DOHH2 (cell line): ENCODE results near the gene PI16.

Experiments
- H3F3A ChIP-seq: fragments of 200-600 bp; sonication (generic), shearing (Covaris generic); 2 replicates; pipeline ENCODE4 v1.6.0; 2016; ENCODE audit warnings: antibody characterized with exemption, mild to moderate bottlenecking; ENCODE audit not compliant: control insufficient read depth, insufficient read depth
- H3K27ac ChIP-seq: fragments of 200-600 bp; sonication (generic); 2 replicates; pipeline ENCODE4 v1.5.1; 2014; ENCODE audit warnings: low read depth, mild to moderate bottlenecking, low read length, moderate library complexity
- H3K27me3 ChIP-seq: fragments of 200-600 bp; sonication (generic); 2 replicates; pipeline ENCODE4 v1.6.1; 2014; ENCODE audit warnings: mild to moderate bottlenecking, low read length, mixed read lengths; ENCODE audit not compliant: control insufficient read depth
- H3K36me3 ChIP-seq: fragments of 200-600 bp; sonication (generic); 2 replicates; pipeline ENCODE4 v1.6.1; 2014; ENCODE audit warnings: mild to moderate bottlenecking, low read length, moderate library complexity, mixed read lengths; ENCODE audit not compliant: control insufficient read depth
- H3K4me1 ChIP-seq: fragments of 200-600 bp; sonication (generic); 2 replicates; pipeline ENCODE4 v1.6.1; 2014; ENCODE audit warnings: mild to moderate bottlenecking, low read length, mixed read lengths; ENCODE audit not compliant: control insufficient read depth
- H3K4me2 ChIP-seq: fragments of 200-600 bp; sonication (generic); 2 replicates; pipeline ENCODE4 v1.6.0; 2014; ENCODE audit warnings: mild to moderate bottlenecking, low read length, moderate library complexity
- H3K4me3 ChIP-seq: fragments of 200-600 bp; sonication (generic); 2 replicates; pipeline ENCODE4 v1.5.1; 2014; ENCODE audit warnings: mild to moderate bottlenecking, low read length, mixed read lengths
- H3K79me2 ChIP-seq: fragments of 200-600 bp; sonication (generic); 2 replicates; pipeline ENCODE4 v1.6.1; 2014; ENCODE audit warnings: mild to moderate bottlenecking, low read length, mixed read lengths; ENCODE audit not compliant: control insufficient read depth
- H3K9me2 ChIP-seq: fragments of 200-600 bp; sonication (generic); replicated peaks from 2 replicates; pipeline ENCODE4 v1.6.1; 2014; ENCODE audit warnings: mild to moderate bottlenecking, low read length, mixed read lengths; ENCODE audit not compliant: control insufficient read depth
- H3K9me3 ChIP-seq: fragments of 200-600 bp; sonication (generic); 2 replicates; pipeline ENCODE4 v1.6.1; 2014; ENCODE audit warnings: antibody characterized with exemption, low read length, mixed read lengths; ENCODE audit not compliant: control insufficient read depth, insufficient read depth
- H4K20me1 ChIP-seq: fragments of 200-600 bp; sonication (generic); 2 replicates; pipeline ENCODE4 v1.6.0; 2014; ENCODE audit warnings: low read depth, mild to moderate bottlenecking, antibody characterized with exemption, low read length, moderate library complexity; ENCODE audit not compliant: control insufficient read depth, insufficient read depth
- EZH2phosphoT487 ChIP-seq: fragments of 200-600 bp; sonication (generic); IDR thresholded peaks from 2 replicates; pipeline ENCODE4 v1.6.1; 2017; ENCODE audit warnings: borderline replicate concordance, mild to moderate bottlenecking, antibody characterized with exemption, low read length, moderate library complexity, mixed read lengths
- TF ChIP-seq, protein P1 (sequence below): fragments of 200-600 bp; sonication (generic); IDR thresholded peaks from one replicate; pipeline ENCODE4 v1.5.1; 2014; ENCODE audit warnings: antibody characterized with exemption, mild to moderate bottlenecking, low read depth, low read length; ENCODE audit not compliant: poor library complexity, severe bottlenecking

PI16 gene

DNA sequence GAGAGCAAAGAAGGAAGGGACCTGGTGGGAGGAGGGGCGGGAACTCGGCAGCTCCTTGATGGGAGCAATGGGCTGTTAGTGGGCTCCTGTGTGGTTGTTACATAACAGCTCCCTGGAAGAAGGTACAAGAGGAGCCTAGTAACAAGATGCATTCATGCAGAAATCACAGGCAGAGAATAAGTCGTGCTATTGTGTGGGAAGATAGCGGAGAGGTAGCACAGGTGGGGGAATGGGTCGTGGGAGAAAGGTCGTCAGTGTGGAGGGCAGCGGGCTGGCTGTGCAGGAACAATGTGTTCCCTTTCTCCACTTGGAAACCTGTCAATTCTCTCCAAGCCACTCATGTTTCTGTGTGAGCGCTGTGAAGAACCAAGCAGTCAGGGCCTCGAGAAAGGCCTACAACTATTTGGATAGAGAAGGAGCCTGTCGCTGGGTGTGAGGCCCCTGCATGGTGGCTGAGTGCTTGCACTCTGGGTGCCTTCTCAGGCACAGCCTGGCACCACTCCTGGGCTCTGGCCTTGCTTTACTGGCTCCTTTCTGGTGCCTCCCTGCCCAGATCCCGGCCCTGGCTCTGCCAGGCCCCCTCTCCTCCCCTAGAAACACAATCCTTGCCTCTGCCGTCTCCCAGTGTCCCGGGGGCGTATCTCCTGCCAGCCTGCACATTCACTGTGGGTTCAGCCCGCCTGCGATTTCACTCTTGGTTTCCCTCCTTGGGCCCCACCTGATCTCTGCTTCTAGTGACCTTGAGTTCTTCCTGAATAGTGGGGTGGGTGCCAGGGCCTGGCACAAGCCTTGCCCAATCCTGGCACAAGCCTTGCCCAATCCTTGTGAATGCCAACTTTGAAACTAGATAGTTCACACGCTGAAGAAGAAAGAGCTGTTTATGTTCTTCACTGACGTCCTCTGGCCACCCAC is 43.5 kb downstream of the PI16 start:
- TF ChIP-seq, protein P1, sequence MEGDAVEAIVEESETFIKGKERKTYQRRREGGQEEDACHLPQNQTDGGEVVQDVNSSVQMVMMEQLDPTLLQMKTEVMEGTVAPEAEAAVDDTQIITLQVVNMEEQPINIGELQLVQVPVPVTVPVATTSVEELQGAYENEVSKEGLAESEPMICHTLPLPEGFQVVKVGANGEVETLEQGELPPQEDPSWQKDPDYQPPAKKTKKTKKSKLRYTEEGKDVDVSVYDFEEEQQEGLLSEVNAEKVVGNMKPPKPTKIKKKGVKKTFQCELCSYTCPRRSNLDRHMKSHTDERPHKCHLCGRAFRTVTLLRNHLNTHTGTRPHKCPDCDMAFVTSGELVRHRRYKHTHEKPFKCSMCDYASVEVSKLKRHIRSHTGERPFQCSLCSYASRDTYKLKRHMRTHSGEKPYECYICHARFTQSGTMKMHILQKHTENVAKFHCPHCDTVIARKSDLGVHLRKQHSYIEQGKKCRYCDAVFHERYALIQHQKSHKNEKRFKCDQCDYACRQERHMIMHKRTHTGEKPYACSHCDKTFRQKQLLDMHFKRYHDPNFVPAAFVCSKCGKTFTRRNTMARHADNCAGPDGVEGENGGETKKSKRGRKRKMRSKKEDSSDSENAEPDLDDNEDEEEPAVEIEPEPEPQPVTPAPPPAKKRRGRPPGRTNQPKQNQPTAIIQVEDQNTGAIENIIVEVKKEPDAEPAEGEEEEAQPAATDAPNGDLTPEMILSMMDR = no peak
- no peak for TF ChIP-seq EZH2phosphoT487
- Histone ChIP-seq H3K27ac (no peak overlapping the region), H3F3A (peaks cover 7% of the 10 kb centered on the region), H3K9me3 (no peaks in the 10 kb centered on the region), H3K9me2 (no peaks in the 10 kb centered on the region), H3K4me3 (no peak overlapping the region), H3K4me1 (peaks cover 22% of the 10 kb centered on the region), H3K79me2 (no peaks in the 10 kb centered on the region), H3K27me3 (peaks cover 8% of the 10 kb centered on the region; the same call in 1 of the 2 replicates), H4K20me1 (no peaks in the 10 kb centered on the region), H3K4me2 (no peak overlapping the region), H3K36me3 (no peaks in the 10 kb centered on the region)

DNA sequence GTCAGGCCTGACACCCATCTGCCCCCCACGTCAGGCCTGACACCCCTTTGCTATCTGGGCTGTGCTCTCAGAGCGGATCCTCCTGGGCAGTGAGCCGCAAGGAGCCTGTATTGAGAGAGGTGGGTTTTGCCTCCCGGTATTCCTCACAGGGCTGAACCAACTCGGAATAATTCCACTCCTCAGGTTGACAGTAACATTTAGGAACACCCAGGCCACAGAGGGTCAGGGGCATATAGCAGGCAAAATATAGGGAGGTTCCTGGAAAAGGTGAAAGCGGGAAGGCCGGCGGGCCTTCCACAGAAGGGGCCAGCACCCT is 44.1 kb downstream of the PI16 start:
- no peak overlapping the region for H3K27ac ChIP-seq
- no peak overlapping the region for H3K4me2 ChIP-seq
- H3K9me3 ChIP-seq = no peaks in the 10 kb centered on the region
- H3K4me1 ChIP-seq = peaks cover 25% of the 10 kb centered on the region
- TF ChIP-seq, protein P1 = no peak
- no peak for TF ChIP-seq EZH2phosphoT487
- no peaks in the 10 kb centered on the region for H3K9me2 ChIP-seq
- no peaks in the 10 kb centered on the region for H3K36me3 ChIP-seq
- H3K79me2 ChIP-seq = no peaks in the 10 kb centered on the region
- peaks cover 7% of the 10 kb centered on the region for H3F3A ChIP-seq
- H4K20me1 ChIP-seq = no peaks in the 10 kb centered on the region
- no peak overlapping the region for H3K4me3 ChIP-seq
- H3K27me3 ChIP-seq = peaks cover 8% of the 10 kb centered on the region; the same call in 1 of the 2 replicates

DNA sequence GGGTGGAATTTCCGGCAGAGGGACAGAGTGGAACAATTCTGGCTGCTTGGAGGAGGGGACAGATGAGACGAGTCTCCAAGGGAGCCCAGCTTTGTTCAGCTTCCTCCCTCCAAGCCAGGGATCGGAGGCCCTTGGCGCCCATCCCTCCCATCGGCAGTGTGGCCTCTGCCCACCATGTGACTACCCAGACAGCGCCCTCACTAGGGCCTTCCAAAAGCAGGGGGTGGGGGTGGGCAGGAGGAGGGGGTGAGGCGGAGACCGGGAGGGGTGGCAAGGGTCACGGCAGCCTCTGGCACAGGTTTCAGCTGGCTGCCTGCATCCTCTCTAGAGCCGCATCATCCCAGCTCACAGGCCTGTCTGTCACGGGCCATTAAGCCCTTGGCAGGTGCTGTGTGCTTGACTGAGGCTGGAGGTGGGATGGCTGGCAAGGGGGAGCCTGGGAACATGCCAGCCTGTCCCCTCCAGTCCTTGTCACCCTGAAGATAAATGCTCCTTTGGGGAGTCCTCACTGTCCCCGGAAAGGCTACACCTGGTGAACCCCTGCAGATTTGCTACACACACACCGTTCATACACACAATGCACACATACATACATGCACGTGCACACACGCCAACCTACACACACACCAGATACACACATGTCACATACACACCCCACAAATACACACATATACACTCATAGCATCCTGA is 44.7 kb downstream of the PI16 start:
- H3K9me3 ChIP-seq = no peaks in the 10 kb centered on the region
- TF ChIP-seq, protein P1 = no peak
- TF ChIP-seq EZH2phosphoT487 = no peak
- H3K27me3 ChIP-seq = peaks cover 6% of the 10 kb centered on the region; the same call in 1 of the 2 replicates
- H3F3A ChIP-seq = peaks cover 7% of the 10 kb centered on the region
- H3K79me2 ChIP-seq = no peaks in the 10 kb centered on the region
- H3K4me3 ChIP-seq = no peak overlapping the region
- no peak overlapping the region for H3K4me2 ChIP-seq
- no peak overlapping the region for H3K27ac ChIP-seq
- no peaks in the 10 kb centered on the region for H4K20me1 ChIP-seq
- no peaks in the 10 kb centered on the region for H3K36me3 ChIP-seq
- peaks cover 30% of the 10 kb centered on the region for H3K4me1 ChIP-seq
- no peaks in the 10 kb centered on the region for H3K9me2 ChIP-seq
